IgD-negative memory B cell (primary cell): ENCODE results near the gene POPDC2. TPM values are rescaled to one million over a fixed set of nuclear protein-coding genes. Genes with fewer than 3 reads are reported as not detected.
"Not testable (repeated sequence)": the region's sequence is repeated elsewhere in the genome, so short reads cannot be mapped to it uniquely, and the experiment has no call there.

Experiments
- H3K27ac Mint-ChIP-seq, 3 donors: one replicate each; pipeline ENCODE4 v1.8.0; 2020 to 2022; ENCODE audit warnings: mild to moderate bottlenecking in 3 of 3, mixed read lengths in 3 of 3, moderate library complexity in 1 of 3
- H3K27me3 Mint-ChIP-seq: one replicate; pipeline ENCODE4 v1.8.0; 2021; ENCODE audit warnings: mixed read lengths
- H3K36me3 Mint-ChIP-seq: one replicate; pipeline ENCODE4 v1.8.0; 2020; ENCODE audit warnings: mild to moderate bottlenecking, mixed read lengths
- H3K4me1 Mint-ChIP-seq, 3 donors: one replicate each; pipeline ENCODE4 v1.8.0; 2020 to 2022; ENCODE audit warnings: mixed read lengths in 3 of 3, mild to moderate bottlenecking in 1 of 3
- H3K4me3 Mint-ChIP-seq, 4 donors: one replicate each; pipeline ENCODE4 v1.8.0; 2020 to 2022; ENCODE audit warnings: mild to moderate bottlenecking in 4 of 4, mixed read lengths in 4 of 4, moderate library complexity in 3 of 4
- H3K9me3 Mint-ChIP-seq, 3 donors: one replicate each; pipeline ENCODE4 v1.8.0; 2020 to 2021; ENCODE audit warnings: mixed read lengths in 3 of 3, mild to moderate bottlenecking in 1 of 3
- polyA plus RNA-seq: library from polyadenylated mRNA; unstranded; fragments of 300-500 nt; fragmentation: Illumina TruSeq; gene quantifications from one replicate; pipeline ENCODE4 v1.2.3, GENCODE V29; 2021

The POPDC2 gene, protein sequence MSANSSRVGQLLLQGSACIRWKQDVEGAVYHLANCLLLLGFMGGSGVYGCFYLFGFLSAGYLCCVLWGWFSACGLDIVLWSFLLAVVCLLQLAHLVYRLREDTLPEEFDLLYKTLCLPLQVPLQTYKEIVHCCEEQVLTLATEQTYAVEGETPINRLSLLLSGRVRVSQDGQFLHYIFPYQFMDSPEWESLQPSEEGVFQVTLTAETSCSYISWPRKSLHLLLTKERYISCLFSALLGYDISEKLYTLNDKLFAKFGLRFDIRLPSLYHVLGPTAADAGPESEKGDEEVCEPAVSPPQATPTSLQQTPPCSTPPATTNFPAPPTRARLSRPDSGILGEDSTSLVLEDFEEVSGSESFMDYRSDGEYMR
- polyA plus RNA-seq, result 2.2 TPM

DNA sequence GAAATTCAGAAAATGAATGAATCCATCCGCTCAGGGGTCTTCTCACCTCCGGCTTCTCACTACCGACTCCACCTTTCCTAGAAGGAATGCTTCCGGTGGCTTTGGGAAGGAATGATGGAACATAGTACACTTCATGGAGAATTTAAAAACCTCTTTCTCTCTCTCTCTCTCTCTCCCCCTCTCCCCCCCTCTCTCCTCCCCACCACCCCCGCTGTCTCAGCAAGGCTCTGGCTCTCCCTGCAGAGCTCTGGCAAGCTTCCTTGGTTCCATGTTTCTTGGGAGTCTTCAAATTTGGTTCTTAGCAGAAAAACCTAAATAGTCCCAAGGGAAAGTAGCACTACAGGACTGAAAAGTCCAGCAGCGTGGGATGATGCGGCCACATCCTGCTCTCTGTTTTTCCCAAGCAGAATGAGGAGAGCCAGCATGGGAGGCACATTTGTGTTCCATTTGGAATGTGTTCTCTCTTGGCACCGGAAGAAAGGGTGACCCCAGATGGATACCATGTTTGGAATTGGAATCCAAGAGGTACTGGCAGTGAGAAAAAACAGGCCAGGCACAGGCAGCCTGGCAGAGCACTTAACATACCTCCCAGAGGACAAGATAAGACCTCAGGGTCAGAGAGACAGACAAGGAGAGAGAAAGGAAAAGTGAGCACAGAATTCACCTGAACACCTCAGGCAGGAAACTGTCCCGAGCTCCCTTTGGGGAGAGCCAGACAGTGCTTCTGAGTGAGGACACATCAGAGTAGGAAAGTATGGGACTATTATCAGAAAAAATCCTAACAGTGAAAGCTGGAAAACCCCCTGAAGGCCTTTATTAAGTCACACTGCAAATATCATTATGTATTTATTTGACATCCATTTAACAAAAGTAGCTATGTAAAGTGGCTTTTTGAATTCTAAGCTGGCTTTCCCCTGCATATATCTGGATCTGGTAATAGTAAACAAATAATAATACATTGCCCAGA lies at the start of gene POPDC2:
TSS of gene POPDC2 (minus strand) at position 116 of the 967 bp plus-strand sequence. CDS start 166 bp downstream, outside the sequence.
- Mint-ChIP-seq H3K4me1 (peaks cover 28 to 49% (median 31%) of the 10 kb centered on the region in 3 donors), H3K9me3 (no peaks in the 10 kb centered on the region), H3K27me3 (no peaks in the 10 kb centered on the region), H3K36me3 (peaks cover 7% of the 10 kb centered on the region), H3K27ac (peak within 1 kb of the TSS in 2 of 3 donors; percentile 23 to 31), H3K4me3 (no peak within 1 kb of the TSS)

DNA sequence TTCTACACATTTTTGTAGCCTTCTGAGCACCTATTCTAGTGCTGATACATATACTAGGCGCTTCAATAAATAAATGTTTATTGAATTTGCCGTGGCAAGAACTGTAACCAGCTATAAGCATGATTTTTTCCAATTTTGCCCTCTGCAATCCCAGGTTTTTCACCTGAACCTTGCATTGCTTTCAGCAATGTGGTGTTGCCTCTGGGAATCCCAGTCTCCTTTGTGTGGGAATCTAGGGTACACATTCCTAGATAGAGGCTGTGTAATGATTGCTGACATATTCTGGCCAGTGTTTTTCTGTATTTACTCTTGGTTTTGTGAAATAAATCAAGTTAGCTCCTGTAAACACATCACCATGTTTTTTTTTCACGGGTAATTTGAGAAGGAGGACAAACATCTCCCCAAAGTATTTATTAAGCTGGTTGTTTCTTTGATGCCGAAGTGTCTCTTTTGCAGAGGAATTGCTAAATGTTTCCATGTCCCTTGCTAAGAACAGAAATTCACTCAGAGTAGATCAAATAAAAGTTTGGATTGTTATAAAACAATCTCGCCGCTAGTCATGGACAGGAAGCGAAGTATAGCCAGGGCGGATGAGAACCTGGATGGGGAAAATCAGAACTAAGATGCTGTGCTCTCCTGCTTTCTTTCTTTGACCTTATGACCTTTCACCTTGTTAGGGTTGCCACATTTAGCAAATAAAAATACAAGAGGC lies 43.6 kb upstream of the POPDC2 start:
- H3K4me1 Mint-ChIP-seq, result peaks cover 15 to 26% (median 20%) of the 10 kb centered on the region in 3 donors
- no peaks in the 10 kb centered on the region for H3K36me3 Mint-ChIP-seq
- H3K9me3 Mint-ChIP-seq, result no peaks in the 10 kb centered on the region
- H3K27ac Mint-ChIP-seq, result peak overlapping the region; percentile 53 to 90 (median 71)
- H3K4me3 Mint-ChIP-seq, result peak overlapping the region; percentile 78 to 94 (median 90)
- H3K27me3 Mint-ChIP-seq, result peaks cover 1% of the 10 kb centered on the region

DNA sequence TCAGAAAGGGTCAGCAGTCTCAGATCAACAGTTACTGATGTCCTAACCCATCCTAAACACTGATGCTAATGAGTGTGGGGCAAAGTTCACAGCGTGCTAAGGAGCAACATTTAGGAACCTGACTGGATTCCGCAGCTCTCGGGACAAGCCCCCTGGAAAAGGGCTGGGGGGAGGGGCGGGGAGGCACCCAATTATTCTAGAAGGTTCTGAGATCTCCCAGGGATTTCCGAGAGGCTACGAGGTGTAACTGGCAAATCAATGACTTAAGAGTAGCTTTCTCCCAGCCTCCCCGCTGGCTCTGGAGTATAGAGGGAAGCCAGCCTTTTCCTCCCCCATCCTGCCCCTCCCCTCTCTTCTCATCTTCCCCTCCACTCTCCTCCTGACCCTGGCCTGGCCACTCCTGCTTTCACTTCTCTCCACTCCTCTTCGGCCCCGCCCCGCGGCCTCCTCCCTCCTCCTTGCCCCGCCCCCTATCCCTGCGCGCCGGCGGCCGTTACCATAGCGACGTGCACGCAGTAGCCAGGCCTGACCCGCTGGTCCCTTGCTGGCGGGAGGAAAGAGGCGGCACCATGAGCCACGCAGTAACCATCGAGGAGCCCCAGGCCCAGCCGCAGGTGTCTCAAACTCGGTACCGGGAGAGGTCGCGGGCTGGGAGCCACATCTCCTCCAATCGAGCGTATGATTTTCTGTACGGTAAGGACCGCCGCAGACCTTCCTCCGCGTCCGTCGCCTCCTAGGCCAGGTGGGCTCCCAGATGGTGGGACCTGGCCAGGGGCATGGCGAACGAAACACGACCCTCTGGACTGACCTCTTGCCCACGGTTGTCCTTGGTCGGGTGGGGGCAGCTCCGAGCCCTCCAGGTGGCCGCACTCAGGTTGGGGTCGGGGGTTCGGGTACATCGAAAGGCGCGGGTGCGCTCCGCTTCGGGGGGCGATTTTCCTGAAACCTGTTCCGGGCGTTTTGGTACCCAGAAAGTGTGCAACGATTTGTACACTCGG lies 42.4 kb upstream of the POPDC2 start, which contains the start of gene CFAP91:
TSS of gene CFAP91 (plus strand) at position 493 of the 998 bp plus-strand sequence. CDS start at position 570, 77 bp downstream.
- peaks cover 1% of the 10 kb centered on the region for H3K27me3 Mint-ChIP-seq
- peak within 1 kb of the TSS; percentile 90 to 95 (median 90) for H3K27ac Mint-ChIP-seq
- no peaks in the 10 kb centered on the region for H3K36me3 Mint-ChIP-seq
- peak within 1 kb of the TSS; percentile 78 to 94 (median 90) for H3K4me3 Mint-ChIP-seq
- peaks cover 15 to 26% (median 20%) of the 10 kb centered on the region in 3 donors for H3K4me1 Mint-ChIP-seq
- no peaks in the 10 kb centered on the region for H3K9me3 Mint-ChIP-seq

DNA sequence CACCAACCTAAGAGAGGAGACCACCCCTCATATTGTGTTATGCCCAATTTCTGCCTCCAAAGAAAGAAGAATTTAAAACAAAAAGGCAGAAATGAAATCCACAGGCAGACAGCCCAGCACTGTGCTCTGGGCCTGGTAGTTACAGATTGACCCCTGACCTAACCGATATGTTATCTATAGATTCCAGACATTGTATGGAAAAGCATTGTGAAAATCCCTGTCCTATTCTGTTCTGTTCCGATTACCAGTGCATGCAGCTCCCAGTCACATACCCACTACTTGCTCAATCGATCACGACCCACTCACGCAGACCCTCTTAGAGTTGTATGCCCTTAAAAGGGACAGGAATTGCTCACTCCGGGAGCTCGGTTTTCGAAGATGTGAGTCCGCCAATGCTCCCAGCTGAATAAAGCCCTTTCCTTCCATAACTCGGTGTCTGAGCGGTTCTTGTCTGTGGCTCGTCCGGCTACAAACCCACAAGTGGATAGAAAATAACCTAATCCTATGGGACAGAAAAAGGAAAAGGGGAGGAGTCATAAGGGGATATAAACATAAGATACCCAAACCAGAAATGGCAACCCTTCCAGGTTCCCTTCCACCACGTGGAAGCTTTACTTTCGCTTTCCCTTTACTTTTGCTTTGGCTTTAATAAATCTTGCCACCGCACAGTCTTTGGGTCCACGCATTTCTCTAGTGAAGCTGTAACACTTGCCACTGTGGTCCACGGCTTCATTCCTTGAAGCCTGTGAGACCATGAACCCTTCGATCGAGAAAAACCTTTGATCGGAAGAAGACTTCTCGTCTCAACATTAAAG lies 40.7 kb upstream of the POPDC2 start:
- Mint-ChIP-seq H3K36me3 (no peaks in the 10 kb centered on the region), H3K4me1 (peaks cover 21 to 34% (median 30%) of the 10 kb centered on the region in 3 donors), H3K27ac (peak overlapping the region; percentile 81 to 95 (median 89)), H3K4me3 (peak overlapping the region; percentile 46 to 74 (median 60)), H3K27me3 (peaks cover 1% of the 10 kb centered on the region), H3K9me3 (no peaks in the 10 kb centered on the region)

DNA sequence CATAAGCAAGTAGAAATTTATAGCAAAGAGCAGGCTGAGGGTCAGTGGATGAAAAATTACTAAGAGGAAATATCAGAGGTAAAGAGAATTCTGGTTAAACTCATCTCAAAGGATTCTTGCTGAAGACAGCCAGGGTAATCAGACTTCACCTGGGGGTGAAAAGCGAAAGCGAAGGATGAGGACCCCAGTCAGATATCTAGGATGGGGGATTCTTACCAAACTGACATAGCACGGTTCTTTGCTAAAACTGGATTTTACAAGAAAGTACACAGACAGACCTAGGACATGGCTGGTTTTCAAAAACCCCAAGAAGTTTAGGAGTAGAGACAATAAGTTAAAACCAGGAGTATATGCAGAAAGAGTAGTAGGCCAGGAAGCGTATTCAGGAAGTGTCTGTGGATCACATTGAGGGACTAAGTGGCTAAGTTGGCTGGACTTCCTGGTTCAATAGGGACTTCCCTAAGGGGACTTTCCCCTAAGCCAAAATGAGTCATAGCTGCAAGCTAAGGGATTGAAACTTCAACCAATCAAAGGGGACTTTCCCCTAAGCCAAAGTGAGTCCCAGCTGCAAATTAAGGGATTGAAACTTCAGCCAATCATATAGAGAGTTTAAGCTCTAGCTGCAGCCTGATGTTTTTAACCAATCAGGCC lies 40.0 kb upstream of the POPDC2 start:
- H3K27me3 Mint-ChIP-seq, result peaks cover 1% of the 10 kb centered on the region
- no peaks in the 10 kb centered on the region for H3K9me3 Mint-ChIP-seq
- H3K4me3 Mint-ChIP-seq, result peak overlapping the region; percentile 46 to 74 (median 60)
- H3K27ac Mint-ChIP-seq, result peak overlapping the region; percentile 81 to 95 (median 89)
- peaks cover 23 to 34% (median 33%) of the 10 kb centered on the region in 3 donors for H3K4me1 Mint-ChIP-seq
- H3K36me3 Mint-ChIP-seq, result no peaks in the 10 kb centered on the region

DNA sequence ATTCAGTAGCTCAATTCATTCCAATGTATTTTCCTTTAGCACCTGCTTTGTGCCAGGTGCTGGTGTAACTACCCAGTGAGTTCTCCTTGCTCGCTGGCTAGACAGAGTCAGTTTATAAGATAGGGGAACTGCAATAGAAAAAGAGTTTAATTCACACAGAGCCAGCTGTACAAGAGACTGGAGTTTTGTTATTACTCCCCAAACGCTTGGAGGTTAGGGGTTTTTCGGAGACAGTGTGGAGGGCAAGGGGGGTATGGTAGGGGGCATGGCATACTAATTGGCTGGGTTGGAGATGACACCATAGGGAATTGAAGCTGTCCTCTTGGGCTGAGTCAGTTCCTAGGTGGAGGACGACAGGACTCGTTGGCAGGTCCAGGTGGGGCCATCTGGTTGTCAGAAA lies 37.0 kb upstream of the POPDC2 start:
- Mint-ChIP-seq H3K36me3 (no peaks in the 10 kb centered on the region), H3K27me3 (no peaks in the 10 kb centered on the region), H3K4me1 (peaks cover 18 to 30% (median 30%) of the 10 kb centered on the region in 3 donors), H3K27ac (peak overlapping the region in 2 of 3 donors; percentile 56 to 93), H3K4me3 (no peak overlapping the region), H3K9me3 (no peaks in the 10 kb centered on the region)

DNA sequence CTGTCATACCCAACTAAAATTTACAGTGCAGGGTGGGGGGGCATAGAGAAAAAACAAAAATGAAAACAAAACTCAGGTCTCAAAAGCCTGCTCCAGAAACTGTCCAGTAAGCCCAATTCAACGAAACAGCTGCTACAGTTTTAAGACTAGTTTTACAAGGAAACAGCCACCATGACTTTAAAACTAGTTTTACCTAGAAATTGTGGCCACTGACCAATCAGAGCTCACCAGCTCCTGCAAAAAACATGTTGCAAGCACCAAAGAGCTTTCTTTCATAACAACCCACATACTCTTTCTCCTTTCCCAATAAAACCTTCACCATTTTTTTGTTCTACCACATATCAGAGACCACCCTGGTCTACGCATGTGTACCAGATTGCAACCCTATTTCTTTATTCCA lies 35.1 kb upstream of the POPDC2 start:
- Mint-ChIP-seq H3K4me1 (peaks cover 10 to 26% (median 17%) of the 10 kb centered on the region in 3 donors), H3K9me3 (no peaks in the 10 kb centered on the region), H3K27ac (no peak overlapping the region), H3K4me3 (no peak overlapping the region), H3K36me3 (no peaks in the 10 kb centered on the region), H3K27me3 (no peaks in the 10 kb centered on the region)

DNA sequence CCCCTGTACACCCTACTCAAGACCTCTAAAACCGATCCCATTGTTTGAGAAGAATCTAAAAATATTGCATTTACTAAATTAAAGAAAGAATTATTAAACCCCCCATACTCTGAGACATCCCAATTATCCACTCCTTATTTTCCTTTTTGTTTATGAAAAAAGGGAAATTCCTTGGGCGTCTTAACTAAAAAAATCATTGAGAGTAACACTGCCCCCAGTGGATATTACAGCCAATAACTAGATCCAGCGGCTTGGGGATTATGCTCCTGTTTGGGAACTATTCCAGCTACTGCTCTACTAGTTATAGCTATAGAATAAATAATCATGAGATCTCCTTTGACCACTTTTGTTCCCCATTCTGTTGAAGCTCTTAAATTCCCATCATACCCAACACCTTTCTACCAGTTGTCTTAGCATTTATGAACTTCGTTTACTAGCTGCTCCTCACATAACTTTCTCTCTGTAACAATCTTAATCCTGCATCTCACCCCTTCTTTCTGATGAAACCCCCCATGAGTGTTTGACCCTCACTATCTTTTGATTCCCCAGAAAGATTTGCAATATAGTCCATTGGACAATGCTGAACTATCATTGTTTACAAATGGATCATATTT lies 29.8 kb upstream of the POPDC2 start:
- Mint-ChIP-seq H3K27ac (no peak overlapping the region), H3K27me3 (no peaks in the 10 kb centered on the region), H3K4me1 (no peaks in the 10 kb centered on the region), H3K36me3 (no peaks in the 10 kb centered on the region), H3K4me3 (no peak overlapping the region), H3K9me3 (peaks cover 0 to 7% (median 0%) of the 10 kb centered on the region in 3 donors)

DNA sequence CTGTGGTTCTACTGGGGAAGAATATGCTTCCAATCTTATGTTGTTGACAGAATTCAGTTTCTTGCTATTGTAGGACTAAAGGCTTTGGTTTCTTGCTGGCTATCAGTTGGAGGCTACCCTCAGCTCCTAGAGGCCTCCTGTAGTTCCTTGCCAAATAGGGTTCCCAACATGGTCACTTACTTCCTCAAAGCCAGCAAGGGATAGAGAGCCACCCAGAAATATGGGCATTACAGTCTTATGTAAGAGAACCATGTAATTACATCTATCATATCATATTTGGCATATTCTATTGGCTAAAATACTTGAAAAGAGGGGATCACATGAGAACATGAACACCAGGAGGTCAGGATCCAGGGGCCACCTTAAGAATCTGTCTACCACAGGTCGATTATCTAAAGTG lies 23.0 kb upstream of the POPDC2 start:
- no peaks in the 10 kb centered on the region for H3K27me3 Mint-ChIP-seq

DNA sequence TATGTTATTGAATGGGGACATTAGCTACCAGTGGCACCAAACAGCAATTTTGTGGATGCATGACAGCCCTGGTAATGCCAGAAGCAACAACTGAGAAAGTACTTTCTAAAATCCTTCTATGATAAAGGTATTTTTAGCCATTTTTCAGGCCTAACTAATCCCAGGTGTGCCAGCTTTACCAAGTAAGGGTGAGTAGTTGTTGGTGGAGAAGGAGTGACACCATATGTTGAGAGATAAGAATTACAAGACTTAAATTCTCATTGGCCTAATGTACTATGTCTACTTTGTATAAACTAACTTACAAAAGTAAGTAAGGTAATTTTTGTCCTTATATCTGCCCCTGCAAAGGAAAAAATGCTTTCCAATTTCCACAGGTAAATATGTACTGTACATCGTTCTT lies 20.9 kb upstream of the POPDC2 start:
- H3K9me3 Mint-ChIP-seq, result no peaks in the 10 kb centered on the region
- H3K27ac Mint-ChIP-seq, result peak overlapping the region in 1 of 3 donors; percentile 13
- H3K27me3 Mint-ChIP-seq, result peaks cover 2% of the 10 kb centered on the region
- H3K36me3 Mint-ChIP-seq, result no peaks in the 10 kb centered on the region
- peaks cover 6 to 11% (median 7%) of the 10 kb centered on the region in 3 donors for H3K4me1 Mint-ChIP-seq
- H3K4me3 Mint-ChIP-seq, result no peak overlapping the region

More for the DNA sequence above, 23.0 kb upstream of the POPDC2 start:
- Mint-ChIP-seq H3K9me3 (peaks cover 0 to 7% (median 0%) of the 10 kb centered on the region in 3 donors), H3K36me3 (no peaks in the 10 kb centered on the region), H3K27ac (no peak overlapping the region), H3K4me1 (no peaks in the 10 kb centered on the region), H3K4me3 (no peak overlapping the region)

DNA sequence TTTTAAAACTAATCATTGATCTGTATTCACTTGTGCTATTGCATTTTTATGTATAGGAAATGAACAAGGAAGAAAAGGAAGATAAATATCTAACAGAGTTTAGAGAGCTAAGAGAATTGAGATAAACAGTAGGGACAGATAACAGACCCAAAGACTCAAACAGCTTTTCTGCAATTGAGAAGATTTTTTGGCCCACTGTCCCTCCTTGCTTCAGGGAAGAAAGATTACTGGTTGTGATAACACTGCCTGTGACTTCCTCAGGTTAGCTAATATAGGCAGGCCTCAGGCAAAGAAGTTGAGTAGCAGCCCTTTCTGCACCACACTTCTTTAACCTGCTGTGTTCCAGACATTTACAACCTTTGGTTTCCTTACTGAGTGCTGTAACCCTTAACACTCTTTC lies 19.5 kb upstream of the POPDC2 start:
- Mint-ChIP-seq H3K36me3 (no peaks in the 10 kb centered on the region), H3K4me1 (peaks cover 16 to 21% (median 20%) of the 10 kb centered on the region in 3 donors), H3K27ac (no peak overlapping the region), H3K4me3 (no peak overlapping the region), H3K27me3 (peaks cover 2% of the 10 kb centered on the region), H3K9me3 (no peaks in the 10 kb centered on the region)

DNA sequence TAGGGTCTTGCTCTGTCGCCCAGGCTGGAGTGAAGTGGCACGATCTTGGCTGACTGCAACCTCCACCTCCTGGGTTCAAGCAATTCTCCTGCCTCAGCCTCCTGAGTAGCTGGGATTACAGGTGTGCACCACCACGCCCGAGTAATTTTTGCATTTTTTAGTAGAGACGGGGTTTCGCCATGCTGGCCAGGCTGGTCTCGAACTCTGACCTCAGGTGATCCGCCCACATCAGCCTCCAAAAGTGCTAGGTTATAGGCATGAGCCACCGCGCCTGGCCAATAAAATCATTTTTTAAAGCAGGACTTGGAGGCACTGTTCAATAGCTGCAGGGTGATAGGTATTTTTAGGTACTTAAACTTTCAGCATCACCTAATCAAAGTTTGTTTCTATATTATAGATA lies 17.8 kb upstream of the POPDC2 start:
- Mint-ChIP-seq H3K27ac (peak overlapping the region in 1 of 3 donors; percentile 97), H3K4me1 (peaks cover 19 to 22% (median 22%) of the 10 kb centered on the region in 3 donors), H3K4me3 (peak overlapping the region in 1 of 4 donors; percentile 60)
- H3K36me3 Mint-ChIP-seq, H3K9me3 Mint-ChIP-seq, H3K27me3 Mint-ChIP-seq: not testable (repeated sequence)
